Activated CD4-positive, alpha-beta T cell treated with anti-CD3 and anti-CD28 coated beads for 48 hours (primary cell): ENCODE results near the gene PRKX.
"Not testable (repeated sequence)": the region's sequence is repeated elsewhere in the genome, so short reads cannot be mapped to it uniquely, and the experiment has no call there.

ENCODE experiments used
- DNase-seq: peaks from one replicate; pipeline ENCODE4 v3.0.0-alpha.2; 2020

Gene PRKX

GRCh38 chrX:3639858-3640631 is 73.4 kb downstream of the PRKX start:
- not testable (repeated sequence) for DNase-seq

- DNase-seq = no peak
Measured at GRCh38 chrX:3639236-3639635, 74.2 kb downstream of the PRKX start.

GRCh38 chrX:3638280-3638873 is 75.1 kb downstream of the PRKX start:
- DNase-seq = peak; percentile 33

GRCh38 chrX:3636803-3637202 is 76.6 kb downstream of the PRKX start:
- no peak for DNase-seq

- no peak for DNase-seq
Measured at GRCh38 chrX:3631196-3631595, 82.3 kb downstream of the PRKX start.

- DNase-seq = no peak
Measured at GRCh38 chrX:3627594-3627993, 85.9 kb downstream of the PRKX start.

GRCh38 chrX:3621414-3621813 is 92.0 kb downstream of the PRKX start:
- no peak for DNase-seq

- not testable (repeated sequence) for DNase-seq
Measured at GRCh38 chrX:3611744-3612143, 101.7 kb downstream of the PRKX start.

GRCh38 chrX:3609810-3610209 is 103.6 kb downstream of the PRKX start:
- no peak for DNase-seq

- no peak for DNase-seq
Measured at GRCh38 chrX:3603026-3603661, 110.3 kb downstream of the PRKX start.

- DNase-seq = no peak
Measured at GRCh38 chrX:3599802-3600430, 113.5 kb downstream of the PRKX start.

GRCh38 chrX:3598709-3599108 is 114.7 kb downstream of the PRKX start:
- no peak for DNase-seq

GRCh38 chrX:3598046-3598605 is 115.3 kb downstream of the PRKX start:
- DNase-seq = no peak

GRCh38 chrX:3592184-3592583 is 121.3 kb downstream of the PRKX start:
- no peak for DNase-seq

- no peak for DNase-seq
Measured at GRCh38 chrX:3589474-3589873, 124.0 kb downstream of the PRKX start.

- no peak for DNase-seq
Measured at GRCh38 chrX:3585719-3586118, 127.7 kb downstream of the PRKX start.

GRCh38 chrX:3584415-3584996 is 128.9 kb downstream of the PRKX start:
- DNase-seq = no peak

- no peak for DNase-seq
Measured at GRCh38 chrX:3582451-3582850, 131.0 kb downstream of the PRKX start.

GRCh38 chrX:3581609-3582108 is 131.8 kb downstream of the PRKX start:
- no peak for DNase-seq

- no peak for DNase-seq
Measured at GRCh38 chrX:3577551-3577950, 135.9 kb downstream of the PRKX start.

- DNase-seq = no peak
Measured at GRCh38 chrX:3576886-3577501, 136.5 kb downstream of the PRKX start.

- DNase-seq = no peak
Measured at GRCh38 chrX:3567686-3568085, 145.8 kb downstream of the PRKX start.
